Liver (tissue), 9 donors: Measurements from ENCODE around the gene TAP1. TPM values are rescaled to one million over a fixed set of nuclear protein-coding genes. Genes with fewer than 3 reads are reported as not detected.

ENCODE experiments used
- DNase-seq: peaks from one replicate; pipeline ENCODE4 v3.0.0-alpha.2; 2017; ENCODE audit warnings: low spot score
- H3K27ac ChIP-seq, 2 donors: one replicate each; pipeline ENCODE4 v1.7.0; 2013; ENCODE audit warnings: inconsistent platforms in 2 of 2, low read length in 2 of 2, control low read depth in 1 of 2, low read depth in 1 of 2, mild to moderate bottlenecking in 1 of 2
- H3K27me3 ChIP-seq, 4 donors: one replicate each; pipeline versions ENCODE4 v1.6.1 to v1.7.0; 2013; ENCODE audit warnings: low read length in 3 of 4, inconsistent platforms in 1 of 4, mild to moderate bottlenecking in 1 of 4, moderate library complexity in 1 of 4; ENCODE audit not compliant: control insufficient read depth in 4 of 4, insufficient read depth in 4 of 4
- H3K36me3 ChIP-seq, 4 donors: one replicate each; pipeline versions ENCODE4 v1.6.1 to v1.7.0; 2013; ENCODE audit warnings: low read length in 3 of 4, mild to moderate bottlenecking in 3 of 4, low read depth in 1 of 4, moderate library complexity in 1 of 4; ENCODE audit not compliant: control insufficient read depth in 4 of 4, insufficient read depth in 3 of 4
- H3K4me1 ChIP-seq, 4 donors: one replicate each; pipeline versions ENCODE4 v1.6.1 to v1.7.0; 2013; ENCODE audit warnings: low read length in 3 of 4, mild to moderate bottlenecking in 3 of 4, moderate library complexity in 1 of 4; ENCODE audit not compliant: control insufficient read depth in 4 of 4, insufficient read depth in 4 of 4
- H3K4me3 ChIP-seq, 3 donors: one replicate each; pipeline versions ENCODE4 v1.6.1 to v1.7.0; 2013; ENCODE audit warnings: low read length in 3 of 3, control low read depth in 1 of 3, low read depth in 1 of 3, mild to moderate bottlenecking in 1 of 3
- H3K9ac ChIP-seq, 2 donors: one replicate each; pipeline ENCODE4 v1.7.0; 2013; ENCODE audit warnings: low read length in 2 of 2, mild to moderate bottlenecking in 2 of 2, moderate library complexity in 2 of 2, control low read depth in 1 of 2, low read depth in 1 of 2
- H3K9me3 ChIP-seq, 4 donors: one replicate each; pipeline versions ENCODE4 v1.6.1 to v1.7.0; 2013; ENCODE audit warnings: low read length in 3 of 4; ENCODE audit not compliant: control insufficient read depth in 4 of 4
- ATF3 ChIP-seq: IDR thresholded peaks from 2 replicates; pipeline ENCODE4 v1.6.1; 2016; ENCODE audit warnings: antibody characterized with exemption
- CTCF ChIP-seq: fragments of 150-350 bp; IDR thresholded peaks from 2 replicates; pipeline ENCODE4 v1.5.1; 2017; ENCODE audit warnings: improper control_type of control experiment, low read depth, low read length; ENCODE audit not compliant: missing input control
- EGR1 ChIP-seq, 2 donors: IDR thresholded peaks; 2 replicates each; pipeline ENCODE4 v1.6.1; 2016 to 2018; ENCODE audit warnings: antibody characterized with exemption in 2 of 2, low read depth in 2 of 2
- FOXA1 ChIP-seq: IDR thresholded peaks from 2 replicates; pipeline ENCODE4 v1.6.1; 2016; ENCODE audit warnings: antibody characterized with exemption
- FOXA2 ChIP-seq: IDR thresholded peaks from 2 replicates; pipeline ENCODE4 v1.6.1; 2016; ENCODE audit warnings: antibody characterized with exemption
- GABPA ChIP-seq, 2 donors: IDR thresholded peaks in 1 of 2; conservative IDR thresholded peaks in 1 of 2; 2 replicates each; pipeline ENCODE4 v1.6.1; 2016; ENCODE audit warnings: antibody characterized with exemption in 2 of 2, mild to moderate bottlenecking in 1 of 2, moderate library complexity in 1 of 2
- HNF4A ChIP-seq, 2 donors: conservative IDR thresholded peaks; 2 replicates each; pipeline ENCODE4 v1.6.1; 2016; ENCODE audit warnings: antibody characterized with exemption in 2 of 2, mild to moderate bottlenecking in 2 of 2
- HNF4G ChIP-seq: IDR thresholded peaks from 2 replicates; pipeline ENCODE4 v1.6.1; 2016; ENCODE audit warnings: antibody characterized with exemption
- JUND ChIP-seq, 2 donors: IDR thresholded peaks; 2 replicates each; pipeline ENCODE4 v1.6.1; 2016; ENCODE audit warnings: antibody characterized with exemption in 2 of 2
- MAX ChIP-seq: IDR thresholded peaks from 2 replicates; pipeline ENCODE4 v1.6.1; 2016; ENCODE audit warnings: antibody characterized with exemption
- NR2F2 ChIP-seq: IDR thresholded peaks from 2 replicates; pipeline ENCODE4 v1.6.1; 2016; ENCODE audit warnings: antibody characterized with exemption
- RAD21 ChIP-seq, 2 donors: IDR thresholded peaks; 2 replicates each; pipeline ENCODE4 v1.6.1; 2016; ENCODE audit warnings: antibody characterized with exemption in 2 of 2, mild to moderate bottlenecking in 2 of 2
- REST ChIP-seq: IDR thresholded peaks from 2 replicates; pipeline ENCODE4 v1.6.1; 2016; ENCODE audit warnings: antibody characterized with exemption, mild to moderate bottlenecking
- RXRA ChIP-seq, 2 donors: IDR thresholded peaks; 2 replicates each; pipeline ENCODE4 v1.6.1; 2017 to 2018; ENCODE audit warnings: antibody characterized with exemption in 2 of 2, mild to moderate bottlenecking in 1 of 2
- SP1 ChIP-seq: IDR thresholded peaks from 2 replicates; pipeline ENCODE4 v1.6.1; 2018; ENCODE audit warnings: antibody characterized with exemption, mild to moderate bottlenecking
- TAF1 ChIP-seq: conservative IDR thresholded peaks from 2 replicates; pipeline ENCODE4 v1.6.1; 2016; ENCODE audit warnings: antibody characterized with exemption, mild to moderate bottlenecking
- YY1 ChIP-seq: IDR thresholded peaks from 2 replicates; pipeline ENCODE4 v1.6.1; 2016; ENCODE audit warnings: antibody characterized with exemption, mild to moderate bottlenecking
- ZBTB33 ChIP-seq: IDR thresholded peaks from 2 replicates; pipeline ENCODE4 v1.6.1; 2016; ENCODE audit warnings: antibody characterized with exemption
- WGBS: extraction: QIAGEN DNeasy Blood & Tissue Kit; methylation state at CpG from one replicate; pipeline ENCODE4 v1.1.7; 2013; 5-methylcytosine and 5-hydroxymethylcytosine counted together
- polyA plus RNA-seq, 2 donors: library from polyadenylated mRNA; stranded (reverse) in 1 of 2; unstranded in 1 of 2; fragments of 200-250 nt in 1 of 2; fragments of >200 nt in 1 of 2; fragmentation: Nextera tagmentation in 1 of 2; extraction: Ambion mirVana in 1 of 2; gene quantifications; one replicate each; pipeline versions ENCODE4 v1.2.1 to v1.2.3, GENCODE V29; 2013 to 2015
- total RNA-seq, 2 donors: library from RNA; depleted of rRNA; stranded (reverse); fragments of >200 nt; gene quantifications; one replicate each; pipeline ENCODE4 v1.2.3, GENCODE V29; 2014
- donor health status: healthy.
- donor health status: healthy.
- donor health status: healthy.
- donor health status: healthy.
- donor health status: healthy.

Gene TAP1
- total and polyA plus RNA-seq, 4 donors = 9.8 to 18.2 (median 12.3) TPM

- no peaks in the 10 kb centered on the region for H3K9me3 ChIP-seq
- no peaks in the 10 kb centered on the region for H3K27me3 ChIP-seq
- no peak overlapping the region for H3K27ac ChIP-seq
- H3K9ac ChIP-seq = no peak overlapping the region
- H3K4me3 ChIP-seq = no peak overlapping the region
- no peak for DNase-seq
- peaks cover 6 to 30% (median 18%) of the 10 kb centered on the region in 4 donors for H3K4me1 ChIP-seq
- peaks cover 5 to 47% (median 35%) of the 10 kb centered on the region in 4 donors for H3K36me3 ChIP-seq
- TF ChIP-seq RAD21 (IDR thresholded peaks at IDR 0.05) (no peak), MAX (no peak), FOXA2 (no peak), YY1 (no peak), FOXA1 (no peak), EGR1 (IDR thresholded peaks at IDR 0.05; ENCODE audit: low read depth in 2 of 2) (no peak), JUND (IDR thresholded peaks at IDR 0.05) (no peak), HNF4G (no peak), RXRA (IDR thresholded peaks at IDR 0.05) (no peak), SP1 (no peak), TAF1 (no peak)
- WGBS = 80% methylated on average over 6 of the region's 6 CpGs
Measured at GRCh38 chr6:32849126-32849525, 4.4 kb downstream of the TAP1 start.

GRCh38 chr6:32847795-32848194 lies 5.7 kb downstream of the TAP1 start:
- H3K9me3 ChIP-seq = no peaks in the 10 kb centered on the region
- peaks cover 5 to 47% (median 35%) of the 10 kb centered on the region in 4 donors for H3K36me3 ChIP-seq
- no peak for DNase-seq
- 94% methylated on average over 8 of the region's 8 CpGs for WGBS
- H3K9ac ChIP-seq = no peak overlapping the region
- peaks cover 6 to 35% (median 21%) of the 10 kb centered on the region in 4 donors for H3K4me1 ChIP-seq
- no peak for TF ChIP-seq CTCF
- TF ChIP-seq FOXA2 = no peak
- no peak for TF ChIP-seq ATF3
- TF ChIP-seq TAF1 = no peak
- TF ChIP-seq ZBTB33 = no peak
- TF ChIP-seq GABPA (IDR thresholded peaks at IDR 0.05 in 1 of 2, conservative IDR thresholded peaks at IDR 0.05 in 1 of 2) = no peak
- TF ChIP-seq YY1 = no peak
- no peak for TF ChIP-seq NR2F2
- no peaks in the 10 kb centered on the region for H3K27me3 ChIP-seq
- no peak overlapping the region for H3K27ac ChIP-seq
- no peak overlapping the region for H3K4me3 ChIP-seq

GRCh38 chr6:32847004-32847403 lies 6.5 kb downstream of the TAP1 start:
- 60% methylated on average over 10 of the region's 10 CpGs for WGBS
- Histone ChIP-seq H3K36me3 (peaks cover 5 to 48% (median 35%) of the 10 kb centered on the region in 4 donors), H3K27ac (no peak overlapping the region), H3K9ac (no peak overlapping the region), H3K27me3 (no peaks in the 10 kb centered on the region), H3K9me3 (no peaks in the 10 kb centered on the region), H3K4me3 (no peak overlapping the region), H3K4me1 (peaks cover 3 to 35% (median 22%) of the 10 kb centered on the region in 4 donors)
- DNase-seq = no peak
- no peak for TF ChIP-seq HNF4G
- TF ChIP-seq JUND (IDR thresholded peaks at IDR 0.05) = no peak
- TF ChIP-seq HNF4A (conservative IDR thresholded peaks at IDR 0.05) = no peak
- no peak for TF ChIP-seq NR2F2
- TF ChIP-seq RAD21 (IDR thresholded peaks at IDR 0.05) = no peak
- TF ChIP-seq MAX = no peak
- no peak for TF ChIP-seq ZBTB33
- TF ChIP-seq ATF3 = no peak
- no peak for TF ChIP-seq FOXA2
- TF ChIP-seq TAF1 = no peak
- TF ChIP-seq REST = no peak
